Karpas-422 (cell line): ENCODE results near the gene CRKL. TPM values are rescaled to one million over a fixed set of nuclear protein-coding genes. Genes with fewer than 3 reads are reported as not detected.
"Not testable (repeated sequence)": the region's sequence is repeated elsewhere in the genome, so short reads cannot be mapped to it uniquely, and the experiment has no call there.

Source experiments
- DNase-seq: peaks from one replicate; pipeline ENCODE4 v3.0.0-alpha.2; 2015
- H2AFZ ChIP-seq: fragments of 200-600 bp; sonication (generic); 2 replicates; pipeline ENCODE4 v1.6.1; 2014; ENCODE audit warnings: antibody characterized with exemption, low read length, mixed read lengths
- H3K27ac ChIP-seq: fragments of 200-600 bp; sonication (generic); 2 replicates; pipeline ENCODE4 v1.5.1; 2014; ENCODE audit warnings: mild to moderate bottlenecking, low read length, moderate library complexity
- H3K27me3 ChIP-seq: fragments of 200-600 bp; sonication (generic); 2 replicates; pipeline ENCODE4 v1.6.1; 2014; ENCODE audit warnings: low read length, mixed read lengths
- H3K36me3 ChIP-seq: fragments of 200-600 bp; sonication (generic); 2 replicates; pipeline ENCODE4 v1.6.1; 2014; ENCODE audit warnings: low read length, mixed read lengths; ENCODE audit not compliant: insufficient read depth
- H3K4me1 ChIP-seq: fragments of 200-600 bp; sonication (generic); 2 replicates; pipeline ENCODE4 v1.6.1; 2014; ENCODE audit warnings: mild to moderate bottlenecking, low read length, mixed read lengths
- H3K4me2 ChIP-seq: fragments of 200-600 bp; sonication (generic); 2 replicates; pipeline ENCODE4 v1.6.1; 2014; ENCODE audit warnings: low read length, low read depth, mild to moderate bottlenecking; ENCODE audit not compliant: poor library complexity, severe bottlenecking
- H3K4me3 ChIP-seq: fragments of 200-600 bp; sonication (generic); 2 replicates; pipeline ENCODE4 v1.5.1; 2014; ENCODE audit warnings: mild to moderate bottlenecking, antibody characterized with exemption, low read length, mixed read lengths
- H3K79me2 ChIP-seq: fragments of 200-600 bp; sonication (generic); 2 replicates; pipeline ENCODE4 v1.6.1; 2014; ENCODE audit warnings: mild to moderate bottlenecking, low read length, mixed read lengths
- H3K9ac ChIP-seq: fragments of 200-600 bp; sonication (generic); 2 replicates; pipeline ENCODE4 v1.6.0; 2014; ENCODE audit warnings: low read length
- H3K9me2 ChIP-seq: fragments of 200-600 bp; sonication (generic), shearing (Covaris generic); replicated peaks from 2 replicates; pipeline ENCODE4 v1.6.0; 2014; ENCODE audit warnings: mild to moderate bottlenecking, low read length, moderate library complexity; ENCODE audit not compliant: insufficient read depth
- H3K9me3 ChIP-seq: fragments of 300-700, 200-600 bp; sonication (generic); 2 replicates; pipeline ENCODE4 v1.6.1; 2014; ENCODE audit warnings: low read length, mixed read lengths
- H4K20me1 ChIP-seq: fragments of 200-600 bp; sonication (generic); 2 replicates; pipeline ENCODE4 v1.6.1; 2014; ENCODE audit warnings: mild to moderate bottlenecking, antibody characterized with exemption, low read length, low read depth; ENCODE audit not compliant: insufficient read depth
- total RNA-seq: library from RNA; depleted of rRNA; stranded (reverse); fragments of >200 nt; shearing (Covaris generic); gene quantifications from 2 replicates; pipeline ENCODE4 v1.2.3, GENCODE V29; 2014; ENCODE audit warnings: low replicate concordance

The CRKL gene
- total RNA-seq, 1 experiment from 2014 or later = 58.4 TPM

GRCh38 chr22:20889904-20890540 lies 27.2 kb upstream of the CRKL start:
- Histone ChIP-seq H3K9ac (no peak overlapping the region), H3K27ac (no peak overlapping the region), H3K4me2 (no peak overlapping the region), H2AFZ (no peak overlapping the region), H3K27me3 (no peaks in the 10 kb centered on the region), H3K4me3 (no peak overlapping the region), H3K4me1 (no peaks in the 10 kb centered on the region), H3K9me3 (no peaks in the 10 kb centered on the region), H3K79me2 (no peaks in the 10 kb centered on the region), H3K36me3 (0 out of 2 replicates have a peak, but pooled peaks cover 6% of the 10 kb centered on the region), H3K9me2 (no peaks in the 10 kb centered on the region), H4K20me1 (no peaks in the 10 kb centered on the region)
- no peak for DNase-seq

- H3K4me3 ChIP-seq = no peak overlapping the region
- H3K4me2 ChIP-seq = no peak overlapping the region
- no peaks in the 10 kb centered on the region for H3K4me1 ChIP-seq
- H3K9ac ChIP-seq = no peak overlapping the region
- H4K20me1 ChIP-seq = no peaks in the 10 kb centered on the region
- DNase-seq = no peak
- H3K27ac ChIP-seq = no peak overlapping the region
- H3K79me2 ChIP-seq = no peaks in the 10 kb centered on the region
- H3K36me3 ChIP-seq = 0 out of 2 replicates have a peak, but pooled peaks cover 6% of the 10 kb centered on the region
- no peaks in the 10 kb centered on the region for H3K9me3 ChIP-seq
- H3K9me2 ChIP-seq = no peaks in the 10 kb centered on the region
- no peaks in the 10 kb centered on the region for H3K27me3 ChIP-seq
- H2AFZ ChIP-seq = no peak overlapping the region
These were observed 26.2 kb upstream of the CRKL start for GRCh38 chr22:20890975-20891374.

GRCh38 chr22:20897737-20898136 lies 19.5 kb upstream of the CRKL start:
- DNase-seq, H3K4me3 ChIP-seq, H3K36me3 ChIP-seq, H3K9ac ChIP-seq, H3K4me1 ChIP-seq, H3K27ac ChIP-seq, H3K4me2 ChIP-seq, H4K20me1 ChIP-seq, H3K9me2 ChIP-seq, H3K79me2 ChIP-seq, H3K9me3 ChIP-seq, H2AFZ ChIP-seq, H3K27me3 ChIP-seq: not testable (repeated sequence)

GRCh38 chr22:20899827-20900423 lies 17.3 kb upstream of the CRKL start:
- H3K9me2 ChIP-seq = no peaks in the 10 kb centered on the region
- H3K9ac ChIP-seq = no peak overlapping the region
- no peaks in the 10 kb centered on the region for H3K4me1 ChIP-seq
- H2AFZ ChIP-seq = no peak overlapping the region
- H3K27me3 ChIP-seq = no peaks in the 10 kb centered on the region
- H3K9me3 ChIP-seq = no peaks in the 10 kb centered on the region
- no peaks in the 10 kb centered on the region for H3K36me3 ChIP-seq
- H4K20me1 ChIP-seq = no peaks in the 10 kb centered on the region
- H3K4me3 ChIP-seq = no peak overlapping the region
- H3K4me2 ChIP-seq = no peak overlapping the region
- H3K27ac ChIP-seq = no peak overlapping the region
- H3K79me2 ChIP-seq = no peaks in the 10 kb centered on the region
- DNase-seq = no peak

GRCh38 chr22:20901093-20902033 lies 15.8 kb upstream of the CRKL start:
- not testable (repeated sequence) for H4K20me1 ChIP-seq, H3K27me3 ChIP-seq, H3K9ac ChIP-seq, H3K27ac ChIP-seq, H3K9me2 ChIP-seq, H3K4me3 ChIP-seq, H3K9me3 ChIP-seq, H3K79me2 ChIP-seq, DNase-seq, H3K4me1 ChIP-seq, H3K36me3 ChIP-seq, H2AFZ ChIP-seq, H3K4me2 ChIP-seq

- Histone ChIP-seq H3K27me3 (no peaks in the 10 kb centered on the region), H3K4me1 (no peaks in the 10 kb centered on the region), H3K9ac (no peak overlapping the region), H3K36me3 (no peaks in the 10 kb centered on the region), H3K27ac (no peak overlapping the region), H3K79me2 (no peaks in the 10 kb centered on the region), H4K20me1 (no peaks in the 10 kb centered on the region), H2AFZ (no peak overlapping the region), H3K4me3 (no peak overlapping the region), H3K4me2 (no peak overlapping the region), H3K9me2 (no peaks in the 10 kb centered on the region), H3K9me3 (no peaks in the 10 kb centered on the region)
- no peak for DNase-seq
These were observed 14.1 kb upstream of the CRKL start for GRCh38 chr22:20903093-20903492.

GRCh38 chr22:20904008-20904979 lies 12.9 kb upstream of the CRKL start:
- H2AFZ ChIP-seq = no peak overlapping the region
- H3K36me3 ChIP-seq = no peaks in the 10 kb centered on the region
- H3K4me3 ChIP-seq = no peak overlapping the region
- no peak overlapping the region for H3K4me2 ChIP-seq
- no peaks in the 10 kb centered on the region for H3K27me3 ChIP-seq
- H3K27ac ChIP-seq = no peak overlapping the region
- no peaks in the 10 kb centered on the region for H4K20me1 ChIP-seq
- no peak overlapping the region for H3K9ac ChIP-seq
- H3K4me1 ChIP-seq = no peaks in the 10 kb centered on the region
- DNase-seq = no peak
- H3K79me2 ChIP-seq = no peaks in the 10 kb centered on the region
- H3K9me2 ChIP-seq = no peaks in the 10 kb centered on the region
- no peaks in the 10 kb centered on the region for H3K9me3 ChIP-seq
